ENCODE data around the gene SRRD. TPM values are rescaled to one million over a fixed set of nuclear protein-coding genes. Genes with fewer than 3 reads are reported as not detected.

SRRD gene
- total RNA-seq, 2 experiments from 2014 or later, result 24.8 to 26.3 TPM

DNA sequence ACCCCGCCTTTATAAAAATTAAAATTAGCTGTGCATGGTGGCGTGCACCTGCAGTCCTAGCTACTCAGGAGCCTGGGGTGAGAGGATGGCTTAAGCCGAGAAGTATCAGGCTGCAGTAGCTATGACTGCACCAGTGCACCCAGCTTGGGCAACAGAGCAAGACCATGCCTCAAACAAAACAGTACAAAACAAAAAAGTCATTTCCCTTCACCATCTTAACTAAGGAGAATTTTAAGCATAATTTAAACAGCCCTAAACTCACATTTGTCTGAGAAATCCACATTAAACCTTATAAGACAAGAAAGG is 51.9 kb downstream of the SRRD start:
- ChIA-PET POLR2A (interaction anchor here (0.8 to 1.4 kb wide), 3 partner anchors 12 to 882 kb away, joined by 3 read pairs; no protein-coding TSS in a partner anchor), CTCF (no interaction called here)
- no peaks in the 10 kb centered on the region for H3K27me3 Mint-ChIP-seq
- TF ChIP-seq, protein P1, sequence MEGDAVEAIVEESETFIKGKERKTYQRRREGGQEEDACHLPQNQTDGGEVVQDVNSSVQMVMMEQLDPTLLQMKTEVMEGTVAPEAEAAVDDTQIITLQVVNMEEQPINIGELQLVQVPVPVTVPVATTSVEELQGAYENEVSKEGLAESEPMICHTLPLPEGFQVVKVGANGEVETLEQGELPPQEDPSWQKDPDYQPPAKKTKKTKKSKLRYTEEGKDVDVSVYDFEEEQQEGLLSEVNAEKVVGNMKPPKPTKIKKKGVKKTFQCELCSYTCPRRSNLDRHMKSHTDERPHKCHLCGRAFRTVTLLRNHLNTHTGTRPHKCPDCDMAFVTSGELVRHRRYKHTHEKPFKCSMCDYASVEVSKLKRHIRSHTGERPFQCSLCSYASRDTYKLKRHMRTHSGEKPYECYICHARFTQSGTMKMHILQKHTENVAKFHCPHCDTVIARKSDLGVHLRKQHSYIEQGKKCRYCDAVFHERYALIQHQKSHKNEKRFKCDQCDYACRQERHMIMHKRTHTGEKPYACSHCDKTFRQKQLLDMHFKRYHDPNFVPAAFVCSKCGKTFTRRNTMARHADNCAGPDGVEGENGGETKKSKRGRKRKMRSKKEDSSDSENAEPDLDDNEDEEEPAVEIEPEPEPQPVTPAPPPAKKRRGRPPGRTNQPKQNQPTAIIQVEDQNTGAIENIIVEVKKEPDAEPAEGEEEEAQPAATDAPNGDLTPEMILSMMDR (IDR thresholded peaks at IDR 0.05), result no peak
- intact Hi-C loops (cut with micrococcal nuclease), result no loop called here
- H3K27ac Mint-ChIP-seq, result peak overlapping the region; percentile 79
- no peak for ATAC-seq
- H3K4me1 Mint-ChIP-seq (ENCODE audit: low read depth), result peaks cover 43% of the 10 kb centered on the region
- H3K36me3 Mint-ChIP-seq (ENCODE audit: low read depth), result peaks cover 43% of the 10 kb centered on the region
- DNase-seq, result no peak
- no peaks in the 10 kb centered on the region for H3K9me3 Mint-ChIP-seq
- no peak overlapping the region for H3K4me3 Mint-ChIP-seq

DNA sequence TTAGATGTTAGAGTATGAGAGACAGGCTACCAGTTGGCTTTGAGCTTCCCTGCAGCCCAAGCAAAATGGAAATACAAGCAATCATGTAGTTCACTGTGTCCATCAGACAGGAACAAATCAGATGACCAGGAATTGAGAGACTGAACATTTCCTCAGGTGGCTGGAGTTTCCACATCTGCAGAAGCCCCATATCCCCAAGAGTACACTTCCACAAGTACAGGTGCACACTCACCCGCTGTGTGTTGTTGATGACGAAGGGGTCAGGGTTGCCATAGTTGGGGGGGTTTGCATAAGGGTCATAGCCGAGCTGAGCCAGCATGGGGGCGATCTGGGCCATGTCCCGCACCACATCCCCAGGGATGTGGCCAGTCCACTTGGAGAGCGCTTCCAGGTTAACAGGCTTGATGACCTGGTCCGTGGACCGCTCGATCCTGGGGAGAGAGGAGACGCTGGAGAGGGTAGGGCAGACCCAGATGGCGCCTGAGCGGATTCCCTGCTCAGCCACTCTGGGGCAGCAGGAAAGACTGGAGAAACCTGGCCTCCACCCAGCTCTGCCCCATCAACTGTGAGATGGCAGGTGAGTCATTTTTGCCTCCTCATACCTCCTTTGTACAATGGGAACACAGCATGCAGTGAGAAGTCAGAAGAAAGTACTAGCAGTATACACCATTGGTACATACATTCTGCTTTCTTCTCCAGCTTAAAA is 52.5 kb downstream of the SRRD start:
- ATAC-seq (no peak), DNase-seq (no peak)
- intact Hi-C loops (cut with micrococcal nuclease), result no loop called here
- TF ChIP-seq, protein P1 (IDR thresholded peaks at IDR 0.05), result no peak
- no peaks in the 10 kb centered on the region for H3K27me3 Mint-ChIP-seq
- peak overlapping the region; percentile 79 for H3K27ac Mint-ChIP-seq
- H3K9me3 Mint-ChIP-seq, result no peaks in the 10 kb centered on the region
- ChIA-PET CTCF (interaction anchor here (1.7 kb wide), 1 partner anchor 10 kb away, joined by 7 read pairs; no protein-coding TSS in a partner anchor), POLR2A (interaction anchor here (0.7 to 1.5 kb wide), 6 partner anchors 8 to 44 kb away, joined by 3 to 6 read pairs (median 3); no protein-coding TSS in a partner anchor)
- H3K4me3 Mint-ChIP-seq, result no peak overlapping the region
- peaks cover 43% of the 10 kb centered on the region for H3K4me1 Mint-ChIP-seq (ENCODE audit: low read depth)
- peaks cover 42% of the 10 kb centered on the region for H3K36me3 Mint-ChIP-seq (ENCODE audit: low read depth)

DNA sequence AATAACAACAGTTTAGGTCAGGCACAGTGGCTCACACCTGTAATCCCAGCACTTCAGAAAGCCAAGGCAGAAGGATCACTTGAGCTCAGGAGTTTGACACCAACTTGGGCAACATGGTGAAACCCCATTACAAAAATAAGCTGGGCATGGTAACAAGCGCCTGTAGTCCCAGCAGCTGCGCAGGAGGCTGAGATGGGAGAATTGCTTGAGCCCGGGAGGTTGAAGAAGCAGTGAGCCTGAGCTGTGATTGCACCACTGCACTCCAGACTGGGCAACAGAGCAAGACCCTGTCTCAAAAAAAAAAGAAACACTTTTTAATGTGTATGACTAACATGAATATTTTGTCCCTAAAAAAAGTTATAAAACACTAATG is 53.1 kb downstream of the SRRD start:
- Mint-ChIP-seq H3K27me3 (no peaks in the 10 kb centered on the region), H3K27ac (peak overlapping the region; percentile 35), H3K4me3 (no peak overlapping the region), H3K4me1 (ENCODE audit: low read depth) (peaks cover 43% of the 10 kb centered on the region), H3K9me3 (no peaks in the 10 kb centered on the region), H3K36me3 (ENCODE audit: low read depth) (peaks cover 40% of the 10 kb centered on the region)
- TF ChIP-seq, protein P1 (IDR thresholded peaks at IDR 0.05), result no peak
- CTCF ChIA-PET, result interaction anchor here (1.7 kb wide), 1 partner anchor 10 kb away, joined by 7 read pairs; no protein-coding TSS in a partner anchor
- intact Hi-C loops (cut with micrococcal nuclease), result no loop called here
- POLR2A ChIA-PET, result interaction anchor here (0.7 to 1.5 kb wide), 8 partner anchors 9 to 43 kb away, joined by 3 to 6 read pairs (median 3); no protein-coding TSS in a partner anchor
- ATAC-seq (no peak), DNase-seq (no peak)

DNA sequence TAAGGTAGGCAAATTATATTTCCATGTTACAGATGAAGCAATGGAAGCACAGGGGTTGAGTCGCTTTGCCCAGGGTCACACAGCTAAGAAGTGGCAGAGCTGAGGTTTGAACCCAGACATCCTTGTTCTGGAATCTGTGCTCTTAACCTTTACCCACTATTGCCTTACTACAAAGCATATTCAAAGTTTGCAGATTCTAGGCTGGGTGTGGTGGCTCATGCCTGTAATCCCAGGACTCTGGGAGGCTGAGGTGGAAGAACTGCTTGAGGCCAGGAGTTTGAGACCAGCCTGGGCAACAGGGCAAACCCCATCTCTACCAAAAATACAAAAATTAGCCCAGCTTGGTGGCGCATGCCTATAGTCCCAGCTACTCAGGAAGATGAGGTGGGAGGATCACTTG is 56.4 kb downstream of the SRRD start:
- no peaks in the 10 kb centered on the region for H3K9me3 Mint-ChIP-seq
- CTCF ChIA-PET, result no interaction called here
- no peak for DNase-seq
- H3K36me3 Mint-ChIP-seq (ENCODE audit: low read depth), result peaks cover 34% of the 10 kb centered on the region
- no peaks in the 10 kb centered on the region for H3K27me3 Mint-ChIP-seq
- no peak overlapping the region for H3K4me3 Mint-ChIP-seq
- TF ChIP-seq, protein P1 (IDR thresholded peaks at IDR 0.05), result no peak
- H3K4me1 Mint-ChIP-seq (ENCODE audit: low read depth), result peaks cover 48% of the 10 kb centered on the region
- no peak overlapping the region for H3K27ac Mint-ChIP-seq
- no peak for ATAC-seq
- intact Hi-C loops (cut with micrococcal nuclease), result no loop called here
- POLR2A ChIA-PET, result interaction anchor here (1.0 to 1.3 kb wide), 2 partner anchors 11 to 26 kb away, joined by 3 read pairs; no protein-coding TSS in a partner anchor

DNA sequence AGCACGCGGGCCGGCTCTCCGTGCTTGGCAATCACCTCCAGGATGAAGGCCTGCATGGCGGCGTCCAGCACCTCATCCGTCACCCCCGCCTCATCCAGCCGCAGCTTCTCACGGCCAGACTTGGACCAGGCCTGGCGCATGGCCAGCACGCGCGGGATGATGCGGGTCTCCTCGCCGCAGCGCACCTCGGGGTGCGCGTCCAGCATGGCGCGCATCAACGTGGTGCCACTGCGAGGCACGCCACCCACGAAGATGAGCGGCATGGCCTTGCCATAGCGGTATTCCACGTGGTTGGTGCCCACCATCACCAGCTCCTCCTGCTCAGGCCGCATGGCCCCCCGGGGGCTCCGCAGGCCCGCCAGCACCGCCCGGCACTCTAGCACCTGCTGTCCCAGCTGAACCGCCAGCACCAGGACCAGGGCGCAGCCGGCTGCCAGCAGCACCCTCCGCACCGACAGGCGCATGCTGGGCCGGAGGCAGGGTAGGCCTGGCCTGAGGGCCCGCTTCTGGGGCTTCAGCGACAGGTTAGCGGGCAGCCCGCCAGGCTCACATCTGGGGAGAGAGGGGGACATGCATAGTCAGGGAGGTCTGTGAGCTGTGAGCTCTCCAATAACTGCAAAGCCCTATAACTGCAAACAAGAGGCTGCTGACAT is 57.6 kb downstream of the SRRD start:
- no peak overlapping the region for H3K4me3 Mint-ChIP-seq
- H3K27me3 Mint-ChIP-seq, result no peaks in the 10 kb centered on the region
- TF ChIP-seq, protein P1 (IDR thresholded peaks at IDR 0.05), result no peak
- no peaks in the 10 kb centered on the region for H3K9me3 Mint-ChIP-seq
- ChIA-PET POLR2A (interaction anchor here (1.3 kb wide), 2 partner anchors 10 to 25 kb away, joined by 3 read pairs; no protein-coding TSS in a partner anchor), CTCF (no interaction called here)
- H3K36me3 Mint-ChIP-seq (ENCODE audit: low read depth), result peaks cover 29% of the 10 kb centered on the region
- ATAC-seq (no peak), DNase-seq (no peak)
- peaks cover 44% of the 10 kb centered on the region for H3K4me1 Mint-ChIP-seq (ENCODE audit: low read depth)
- intact Hi-C loops (cut with micrococcal nuclease), result no loop called here
- H3K27ac Mint-ChIP-seq, result no peak overlapping the region

Data from activated CD8-positive, alpha-beta T cell treated with anti-CD3 and anti-CD28 coated beads for 36 hours (primary cell).